NOMO-1 treated with dmso at 0.1 percent for 144 hours (cell line): ENCODE results near the gene PEX14.
"Not testable (repeated sequence)": the region's sequence is repeated elsewhere in the genome, so short reads cannot be mapped to it uniquely, and the experiment has no call there.

Source experiments
- DNase-seq: peaks from one replicate; lab custom pipeline; 2025; ENCODE audit not compliant: unreplicated experiment; lab: John Stamatoyannopoulos, UW

Gene PEX14

DNA sequence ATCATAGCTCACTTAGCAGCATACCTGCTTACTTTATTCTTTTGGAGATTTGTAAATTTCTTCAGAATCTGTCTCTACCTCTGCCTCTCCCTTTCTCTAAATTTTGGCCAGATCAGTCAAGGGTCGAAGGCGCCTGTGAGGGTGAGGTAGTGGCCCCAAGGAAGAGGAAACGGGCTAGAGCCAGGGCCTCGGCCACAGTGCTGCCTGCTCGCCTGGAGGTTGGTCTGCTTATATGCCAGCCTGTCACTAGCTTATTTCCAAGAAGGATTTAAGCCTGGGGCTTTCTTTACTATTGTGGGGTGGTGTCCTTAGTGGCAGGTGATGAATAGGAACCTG is 19.6 kb downstream of the PEX14 start:
- no peak for DNase-seq

GRCh38 chr1:10494754-10495474 is 20.2 kb downstream of the PEX14 start:
- DNase-seq, result peak; percentile 52

DNA sequence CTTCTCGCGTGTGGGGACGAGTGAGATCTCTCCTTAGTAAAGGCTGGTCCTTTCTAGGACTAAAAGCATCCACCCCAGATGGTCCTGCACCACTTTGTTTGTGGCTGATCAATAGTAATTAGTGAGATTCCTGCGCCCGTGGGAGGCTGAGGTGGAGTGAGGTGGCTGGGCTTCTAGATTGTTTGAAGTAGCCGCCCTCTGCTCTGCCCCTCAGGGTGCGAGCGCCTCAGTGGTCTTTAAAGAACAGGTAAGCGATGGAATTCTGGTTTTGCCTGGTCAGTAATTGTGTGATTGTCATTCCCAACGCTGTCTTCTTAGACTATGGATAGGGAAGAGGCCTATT is 20.7 kb downstream of the PEX14 start:
- DNase-seq, result no peak

GRCh38 chr1:10495952-10496351 is 21.2 kb downstream of the PEX14 start:
- DNase-seq, result no peak

GRCh38 chr1:10497109-10497508 is 22.4 kb downstream of the PEX14 start:
- DNase-seq, result no peak

DNA sequence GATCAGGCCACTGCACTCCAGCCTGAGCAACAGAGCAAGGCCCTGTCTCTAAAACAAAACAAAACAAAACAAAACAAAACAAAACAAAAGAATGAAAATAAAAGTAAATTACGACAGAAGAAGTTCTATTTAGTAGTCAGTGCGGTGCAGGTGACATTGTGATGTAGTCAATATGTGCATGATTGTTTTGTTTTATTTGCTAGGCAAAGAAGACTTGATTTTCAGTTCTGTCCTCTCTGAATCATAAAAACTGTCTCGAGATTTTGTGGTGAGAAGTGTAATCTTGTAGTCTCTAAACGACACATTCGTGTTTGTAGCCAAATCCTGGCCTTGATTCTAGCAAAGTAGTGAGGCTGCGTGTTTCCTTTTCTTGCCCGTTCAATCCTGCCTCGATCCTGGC is 23.5 kb downstream of the PEX14 start:
- DNase-seq, result no peak

DNA sequence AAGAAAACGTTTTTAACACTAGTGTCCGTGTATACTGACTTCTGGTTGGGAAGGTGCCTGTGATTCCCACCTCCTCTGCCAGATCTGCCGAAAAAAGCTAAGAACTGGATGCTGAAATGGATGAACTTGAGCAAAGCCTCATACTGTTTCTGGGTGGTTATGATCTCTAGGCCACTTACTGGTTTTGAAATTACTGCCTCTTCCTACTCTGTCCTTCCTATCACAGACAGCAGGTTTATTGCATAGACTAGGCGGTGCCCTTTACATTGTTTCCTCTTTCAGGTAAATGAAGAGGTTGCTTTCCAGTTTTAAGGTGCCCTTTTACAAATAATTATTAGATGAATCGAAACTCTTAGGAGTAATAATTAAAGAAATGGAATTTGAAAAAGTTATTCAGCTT is 27.5 kb downstream of the PEX14 start:
- no peak for DNase-seq

- DNase-seq, result no peak
These were observed 29.5 kb downstream of the PEX14 start for GRCh38 chr1:10504249-10504648.

GRCh38 chr1:10506046-10506676 is 31.4 kb downstream of the PEX14 start:
- not testable (repeated sequence) for DNase-seq

DNA sequence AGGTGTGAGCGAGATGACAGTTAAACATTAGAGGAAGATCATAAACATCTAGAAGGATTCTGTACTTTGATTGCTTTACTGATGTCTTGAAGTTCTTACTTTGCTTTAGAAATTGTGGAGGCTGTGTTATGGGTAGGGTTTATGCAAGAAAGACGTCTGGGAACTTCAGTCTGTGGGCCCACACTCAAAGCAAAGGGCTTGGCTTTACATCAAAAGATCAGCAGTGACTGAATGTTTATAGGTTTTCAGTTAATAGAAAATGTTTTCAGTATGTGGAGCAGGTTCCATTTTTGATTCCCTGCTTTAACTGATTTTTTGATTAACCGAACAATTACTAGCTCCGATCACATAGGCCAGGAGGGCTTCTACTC is 31.9 kb downstream of the PEX14 start:
- DNase-seq, result no peak

DNA sequence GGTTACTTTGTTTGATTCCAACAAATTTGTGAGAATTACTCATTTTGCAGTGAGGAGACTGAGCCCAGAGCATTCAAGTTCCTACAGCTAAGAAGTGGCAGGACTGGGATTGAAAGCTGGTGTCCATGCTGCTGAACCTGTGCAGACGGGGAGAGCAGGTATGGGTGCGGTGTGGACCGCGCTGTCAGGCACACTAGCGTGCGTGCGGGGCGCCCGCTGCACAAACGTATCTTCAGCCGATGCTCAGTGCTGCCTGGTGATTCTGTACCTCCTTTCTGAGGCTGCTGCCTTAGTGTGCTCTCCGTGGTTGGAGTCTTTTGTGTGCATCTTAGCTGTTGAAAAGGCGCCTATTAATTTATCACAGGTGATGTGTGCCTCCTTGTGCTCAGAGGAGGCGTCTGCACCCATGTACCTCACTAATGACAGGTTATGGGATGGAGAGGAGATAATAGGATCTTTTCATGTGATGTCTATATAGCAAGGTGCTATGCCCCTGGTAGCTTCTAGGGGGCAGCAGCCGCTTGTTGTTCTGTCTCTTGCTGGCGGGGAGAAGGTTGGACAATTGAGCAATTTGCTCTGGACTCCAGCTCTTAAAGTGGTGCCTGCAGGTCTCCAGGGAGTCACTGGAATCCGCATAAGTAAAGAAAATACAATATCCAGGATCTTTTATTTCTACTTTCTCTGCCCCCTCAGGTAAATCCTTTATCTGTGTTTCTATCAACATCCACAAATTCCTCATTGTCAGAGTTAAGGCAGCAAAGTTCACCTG is 32.5 kb downstream of the PEX14 start:
- peak; percentile 58 for DNase-seq

DNA sequence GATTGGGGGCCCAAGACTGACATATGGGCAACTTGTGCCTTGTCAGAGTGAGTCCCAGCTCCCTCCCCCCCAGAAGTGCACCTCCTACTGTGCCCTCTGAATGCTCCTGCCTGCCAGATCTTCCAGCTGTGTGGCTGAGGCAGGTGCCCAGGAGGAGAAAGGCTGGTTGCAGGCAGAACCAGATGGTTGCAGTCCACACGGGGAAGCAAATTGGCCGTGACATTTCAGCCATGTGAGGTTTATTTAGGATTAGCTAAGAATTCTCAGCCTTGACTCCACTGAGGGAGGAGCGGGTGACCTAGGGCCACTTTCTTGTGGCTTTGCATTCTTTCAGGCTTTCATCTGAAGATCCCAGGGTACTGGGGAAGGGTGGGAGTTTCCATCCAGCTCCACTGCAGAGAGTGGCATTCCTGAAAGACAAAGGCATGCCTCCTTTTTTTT is 33.8 kb downstream of the PEX14 start:
- no peak for DNase-seq

DNA sequence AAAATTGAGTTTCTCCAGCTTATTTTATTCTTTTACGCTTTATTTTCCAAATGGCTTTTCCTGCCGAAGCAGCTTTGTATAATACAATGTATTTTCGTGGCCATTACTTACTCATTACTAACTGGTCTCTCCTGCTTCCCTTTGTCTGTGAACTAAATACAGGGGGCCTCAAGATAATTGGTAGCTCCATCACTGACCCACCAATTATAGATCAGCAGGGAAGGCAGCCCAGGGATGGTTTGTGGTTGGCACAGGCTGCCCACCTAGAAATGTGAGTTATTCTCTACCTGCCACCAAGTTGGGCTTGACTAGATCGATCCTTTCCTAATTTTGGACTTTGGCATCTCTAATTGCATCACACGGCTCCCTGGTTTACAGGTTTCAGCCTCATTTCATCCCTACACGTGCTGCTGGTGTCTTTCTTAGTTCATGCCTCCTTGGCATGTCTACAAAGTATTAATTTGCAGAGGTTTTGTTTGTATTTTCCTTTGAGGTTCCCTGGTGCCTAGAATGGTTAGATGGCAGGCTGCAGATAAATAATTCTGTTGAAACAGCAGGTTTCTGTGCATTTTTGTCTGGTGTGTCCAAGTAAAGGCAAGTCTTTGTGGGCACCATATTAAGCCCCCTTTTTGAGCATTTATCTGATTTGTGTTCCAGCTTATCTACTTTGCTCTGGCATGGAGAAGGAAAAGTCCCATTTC is 35.2 kb downstream of the PEX14 start:
- DNase-seq, result no peak

DNA sequence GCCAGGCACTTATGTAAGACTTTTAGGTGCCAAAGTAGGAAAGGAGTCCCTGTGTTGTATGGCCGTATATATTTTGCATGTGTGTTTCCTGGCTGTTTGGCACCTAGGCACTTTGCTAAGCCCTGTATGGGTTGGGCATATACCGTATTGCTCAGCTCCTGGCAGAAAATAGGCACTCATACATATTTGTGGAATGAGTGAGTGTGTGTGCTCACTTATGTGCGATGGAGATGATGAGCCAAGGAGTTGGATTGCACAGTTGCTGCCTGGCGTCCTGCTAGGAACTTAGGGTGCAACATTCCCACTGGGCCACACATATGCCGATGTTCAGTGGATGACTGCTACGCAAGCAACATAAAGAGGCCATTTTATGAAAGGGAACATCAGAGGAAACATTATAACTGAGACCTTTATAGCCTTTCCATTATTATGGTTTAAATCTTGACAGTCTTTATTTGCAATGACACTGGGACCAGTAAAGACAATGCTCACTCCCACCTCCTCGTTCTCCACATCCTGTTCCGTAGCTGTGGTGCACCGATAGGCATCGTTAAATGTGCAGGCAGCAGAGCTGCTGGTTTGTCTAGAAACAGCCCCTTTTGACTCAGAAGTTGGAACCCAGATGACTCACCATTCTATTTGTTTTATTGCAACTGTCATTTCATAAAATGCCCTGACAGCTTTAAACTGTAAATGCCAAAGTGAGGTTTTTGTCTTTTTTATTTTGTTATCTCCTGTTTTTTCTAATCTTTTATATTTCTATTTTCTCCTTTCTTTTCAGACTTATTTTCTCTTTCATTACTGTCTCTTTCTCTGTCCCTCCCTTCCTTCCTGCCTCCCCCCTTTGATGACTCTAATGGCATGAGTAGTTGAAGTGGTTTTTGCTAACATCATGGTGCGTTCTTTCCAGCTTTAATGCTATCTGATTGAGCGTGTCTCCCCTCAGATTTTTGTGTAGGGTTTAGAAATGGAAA is 36.1 kb downstream of the PEX14 start:
- peak; percentile 56 for DNase-seq

DNA sequence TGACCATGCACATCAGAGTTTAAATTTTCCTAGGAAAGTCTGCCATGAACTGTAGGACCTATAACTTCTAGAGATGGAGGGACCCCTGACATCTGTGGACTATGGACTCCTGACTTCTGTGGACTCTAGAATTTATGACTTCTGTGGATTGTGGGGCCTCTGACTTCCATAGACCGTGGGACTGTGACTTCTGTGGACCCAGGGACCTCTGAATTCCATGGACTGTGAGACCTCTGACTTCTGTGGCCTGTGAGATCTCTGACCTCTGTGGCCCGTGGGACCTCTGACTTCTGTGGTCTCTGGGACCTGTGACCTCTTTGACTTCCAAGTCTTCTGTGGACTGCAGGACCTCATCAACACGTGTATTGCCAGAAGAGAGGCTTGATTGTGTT is 36.7 kb downstream of the PEX14 start:
- DNase-seq, result no peak

GRCh38 chr1:10513199-10513598 is 38.4 kb downstream of the PEX14 start:
- DNase-seq, result no peak

DNA sequence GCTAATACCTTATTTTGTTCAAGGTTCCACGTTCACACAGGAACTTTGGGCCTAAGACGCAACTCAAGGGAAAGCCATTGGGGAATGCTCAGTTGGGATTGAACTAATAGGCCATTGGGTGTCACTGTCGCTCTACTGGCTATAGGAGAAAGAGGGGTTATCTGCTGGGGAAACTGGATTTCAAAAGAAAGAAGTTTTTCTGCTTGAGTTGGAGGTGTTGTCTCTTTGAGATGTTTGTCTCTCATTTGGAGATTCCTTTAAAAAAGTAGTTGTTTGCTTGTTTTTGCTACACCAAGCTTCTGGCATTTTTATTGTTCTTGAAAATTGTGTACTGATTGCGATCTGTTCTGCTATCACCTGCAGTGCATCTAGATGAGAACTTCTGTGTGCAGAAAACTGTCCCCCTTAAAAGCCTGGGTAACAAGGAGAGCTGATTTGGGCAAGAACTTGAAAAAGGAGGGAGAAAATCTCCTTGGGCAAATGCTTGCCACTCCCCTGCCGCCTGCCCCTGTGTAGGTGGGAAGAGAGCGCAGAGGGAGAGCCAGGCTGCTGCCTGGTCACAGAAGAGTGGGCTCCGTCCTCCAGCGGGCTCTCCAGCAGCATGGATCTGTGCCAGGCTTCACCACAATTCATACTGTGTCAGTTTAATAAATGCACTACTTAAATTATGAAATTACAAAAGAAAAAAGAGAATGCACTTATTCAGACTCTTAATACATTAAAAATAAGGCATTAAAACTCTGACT is 39.9 kb downstream of the PEX14 start:
- no peak for DNase-seq

- peak; percentile 22 for DNase-seq
These were observed 40.7 kb downstream of the PEX14 start for GRCh38 chr1:10515301-10515975.

DNA sequence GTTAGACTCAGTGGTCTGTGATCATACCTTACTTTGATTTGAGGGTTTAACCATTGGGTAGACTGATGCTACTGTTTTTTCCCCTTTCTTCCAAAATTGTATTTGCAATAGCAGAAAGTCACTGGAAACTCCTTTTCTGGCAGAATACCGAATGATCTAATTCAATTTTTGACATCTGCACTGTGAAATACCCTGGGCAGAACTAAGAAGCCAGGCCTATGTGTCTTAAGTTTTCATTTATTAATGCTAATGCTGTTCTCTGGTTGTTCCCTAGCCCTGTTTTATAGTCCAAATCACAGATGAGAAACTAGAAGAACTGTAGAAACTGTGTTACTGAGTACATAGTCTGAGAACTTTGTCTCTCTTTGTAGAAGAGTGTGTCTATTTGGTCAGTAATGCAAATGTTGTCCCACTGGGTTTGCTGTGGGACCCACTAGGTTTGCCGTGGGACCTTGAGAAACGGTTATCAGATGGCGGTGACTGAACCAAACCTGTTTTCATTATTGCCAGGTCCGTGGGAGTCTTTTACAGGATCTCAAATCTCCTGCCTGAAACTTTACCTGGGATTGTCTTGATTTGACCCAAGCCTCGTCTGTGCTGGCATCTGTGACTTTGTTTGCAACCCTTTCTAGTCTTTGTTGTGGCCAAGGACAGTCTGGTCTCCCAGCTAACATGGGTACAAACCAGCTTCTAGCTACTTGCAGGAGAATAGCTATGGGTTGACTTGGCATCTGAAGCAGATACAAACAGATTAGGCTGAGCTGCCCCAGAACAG is 41.4 kb downstream of the PEX14 start:
- no peak for DNase-seq
